Measurements from ENCODE around the gene RASGRP4. TPM values are rescaled to one million over a fixed set of nuclear protein-coding genes. Genes with fewer than 3 reads are reported as not detected.
A peak's percentile ranks its signal among the peaks of the same experiment; 100 is the strongest.

RASGRP4 gene
- total RNA-seq, 1 donor from 2014 or later: 0.64 TPM

DNA sequence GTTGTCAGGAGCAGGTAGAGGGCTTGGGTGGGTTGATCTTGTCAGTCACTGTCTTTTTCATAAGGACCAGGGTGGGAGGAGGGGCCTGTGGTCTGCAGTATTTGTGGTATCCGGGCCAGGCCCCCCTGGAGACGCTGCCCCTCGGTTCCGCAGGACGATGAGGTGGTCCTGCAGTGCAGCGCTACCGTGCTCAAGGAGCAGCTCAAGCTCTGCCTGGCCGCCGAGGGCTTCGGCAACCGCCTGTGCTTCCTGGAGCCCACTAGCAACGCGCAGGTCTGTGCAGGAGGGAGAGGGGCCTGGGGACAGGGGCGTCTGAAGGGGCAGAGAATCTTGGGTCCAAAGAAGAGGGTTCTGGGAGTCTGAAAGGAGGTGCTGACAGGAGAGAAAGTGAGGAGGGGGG, 14.6 kb upstream of the RASGRP4 start:
- TF ChIP-seq, protein P1, sequence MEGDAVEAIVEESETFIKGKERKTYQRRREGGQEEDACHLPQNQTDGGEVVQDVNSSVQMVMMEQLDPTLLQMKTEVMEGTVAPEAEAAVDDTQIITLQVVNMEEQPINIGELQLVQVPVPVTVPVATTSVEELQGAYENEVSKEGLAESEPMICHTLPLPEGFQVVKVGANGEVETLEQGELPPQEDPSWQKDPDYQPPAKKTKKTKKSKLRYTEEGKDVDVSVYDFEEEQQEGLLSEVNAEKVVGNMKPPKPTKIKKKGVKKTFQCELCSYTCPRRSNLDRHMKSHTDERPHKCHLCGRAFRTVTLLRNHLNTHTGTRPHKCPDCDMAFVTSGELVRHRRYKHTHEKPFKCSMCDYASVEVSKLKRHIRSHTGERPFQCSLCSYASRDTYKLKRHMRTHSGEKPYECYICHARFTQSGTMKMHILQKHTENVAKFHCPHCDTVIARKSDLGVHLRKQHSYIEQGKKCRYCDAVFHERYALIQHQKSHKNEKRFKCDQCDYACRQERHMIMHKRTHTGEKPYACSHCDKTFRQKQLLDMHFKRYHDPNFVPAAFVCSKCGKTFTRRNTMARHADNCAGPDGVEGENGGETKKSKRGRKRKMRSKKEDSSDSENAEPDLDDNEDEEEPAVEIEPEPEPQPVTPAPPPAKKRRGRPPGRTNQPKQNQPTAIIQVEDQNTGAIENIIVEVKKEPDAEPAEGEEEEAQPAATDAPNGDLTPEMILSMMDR (IDR thresholded peaks at IDR 0.05): no peak
- Histone ChIP-seq H3K4me3 (no peak overlapping the region), H3K36me3 (no peaks in the 10 kb centered on the region), H3K9me3 (no peaks in the 10 kb centered on the region), H3K4me1 (no peaks in the 10 kb centered on the region), H3K27me3 (no peaks in the 10 kb centered on the region), H3K27ac (no peak overlapping the region)
- intact Hi-C loops (cut with DNase I): no loop called here
- no peak for DNase-seq (ENCODE audit: low spot score in 2 of 2)

DNA sequence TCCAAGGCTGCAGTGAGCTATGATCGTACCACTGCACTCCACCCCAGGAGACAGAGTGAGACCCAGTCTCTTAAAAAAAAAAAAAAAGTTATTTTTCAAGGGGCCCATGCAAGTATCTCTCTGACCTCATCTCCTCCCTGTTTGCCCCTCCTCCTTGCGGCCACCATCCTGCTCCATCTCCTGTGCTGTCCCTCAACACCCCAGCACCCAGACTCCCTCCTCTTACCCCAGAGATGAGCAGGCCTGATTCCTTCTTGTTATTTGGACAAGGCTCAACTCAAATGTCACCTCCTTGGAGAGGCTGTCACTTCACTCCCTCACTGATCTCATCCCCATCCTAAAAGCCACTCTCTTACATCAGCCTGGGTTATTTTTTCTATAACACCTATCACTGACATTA, 11.9 kb upstream of the RASGRP4 start:
- Histone ChIP-seq H3K4me3 (no peak overlapping the region), H3K27me3 (peaks cover 9% of the 10 kb centered on the region), H3K9me3 (no peaks in the 10 kb centered on the region), H3K27ac (no peak overlapping the region), H3K36me3 (no peaks in the 10 kb centered on the region), H3K4me1 (no peaks in the 10 kb centered on the region)
- TF ChIP-seq, protein P1 (IDR thresholded peaks at IDR 0.05): no peak
- no peak for DNase-seq (ENCODE audit: low spot score in 2 of 2)
- intact Hi-C loops (cut with DNase I): no loop called here

DNA sequence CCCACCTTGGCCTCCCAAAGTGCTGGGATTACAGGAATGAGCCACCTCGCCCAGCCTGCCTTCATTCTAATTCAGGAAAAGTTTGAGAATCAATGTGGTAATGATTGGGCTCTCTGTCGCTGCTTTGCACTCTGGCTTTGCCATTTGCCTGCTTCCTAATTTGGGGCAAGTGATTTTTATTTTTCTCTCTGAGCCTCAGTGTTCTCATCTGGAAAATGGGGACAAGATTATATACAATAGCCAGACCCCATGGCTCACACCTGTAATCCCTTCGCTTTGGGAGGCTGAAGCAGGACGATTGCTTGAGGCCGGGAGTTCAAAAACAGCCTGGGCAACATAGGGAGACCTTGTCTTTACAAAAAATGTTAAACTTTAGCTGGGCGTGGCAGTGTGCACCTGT, 11.3 kb upstream of the RASGRP4 start:
- intact Hi-C loops (cut with DNase I): no loop called here
- Histone ChIP-seq H3K27ac (no peak overlapping the region), H3K36me3 (no peaks in the 10 kb centered on the region), H3K4me1 (no peaks in the 10 kb centered on the region), H3K27me3 (peaks cover 9% of the 10 kb centered on the region), H3K4me3 (no peak overlapping the region), H3K9me3 (no peaks in the 10 kb centered on the region)
- TF ChIP-seq, protein P1 (IDR thresholded peaks at IDR 0.05): no peak
- DNase-seq (ENCODE audit: low spot score in 2 of 2): no peak

DNA sequence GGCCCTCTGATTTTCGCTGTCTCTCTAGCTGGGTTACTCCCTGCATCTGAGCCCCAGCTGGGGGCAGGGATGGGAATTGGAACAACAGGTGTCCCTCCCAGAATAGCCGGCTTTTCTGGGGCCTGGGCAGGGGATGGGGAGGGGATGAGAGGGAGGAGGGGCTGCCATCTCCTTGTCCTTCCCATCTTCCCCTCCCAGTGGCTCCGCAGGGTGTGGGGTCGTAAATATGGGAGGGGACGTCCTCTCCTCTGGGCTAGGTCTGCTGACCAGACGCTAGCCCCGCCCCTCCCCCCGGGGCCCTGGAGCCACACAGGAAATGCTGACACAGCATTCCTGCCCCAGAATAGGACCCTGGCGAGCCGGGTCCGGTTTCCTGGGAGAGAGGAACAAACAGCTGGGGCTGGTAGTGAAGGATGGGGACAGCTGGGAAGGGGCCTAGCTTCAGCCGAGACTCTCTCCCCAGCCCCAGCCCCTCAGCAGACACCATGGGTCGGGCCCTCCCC, 8.6 kb upstream of the RASGRP4 start:
- Histone ChIP-seq H3K4me3 (peak overlapping the region in 1 of 2 donors; percentile 12), H3K36me3 (no peaks in the 10 kb centered on the region)
- intact Hi-C loops (cut with DNase I): no loop called here

DNA sequence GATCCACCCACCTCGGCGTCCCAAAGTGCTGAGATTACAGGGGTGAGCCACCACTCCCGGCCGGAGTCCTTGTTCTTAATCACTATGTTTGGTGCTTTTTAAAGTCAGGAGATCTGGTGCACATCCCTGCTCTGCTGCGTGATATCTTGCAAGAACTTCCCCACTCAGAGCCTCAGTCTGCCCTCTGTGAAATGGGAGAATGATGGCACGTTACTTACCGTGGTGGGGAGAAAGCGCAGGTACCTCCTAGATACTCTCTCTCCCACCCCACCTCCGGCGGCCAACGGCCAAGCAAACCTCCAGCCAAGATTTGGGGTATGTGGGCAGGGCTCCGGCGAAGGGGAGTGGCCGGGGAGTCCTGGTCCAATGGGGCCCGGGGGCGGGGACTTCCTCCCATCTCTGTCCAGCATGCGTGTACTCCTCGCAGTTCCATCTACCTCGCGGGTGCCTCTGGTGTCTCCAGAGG, 7.3 kb upstream of the RASGRP4 start, which contains the start of gene RYR1:
Gene RYR1, plus strand, starts transcription at position 424 of the 466 bp plus-strand sequence. CDS start 139 bp downstream, outside the sequence.
- no peaks in the 10 kb centered on the region for H3K4me1 ChIP-seq
- DNase-seq (ENCODE audit: low spot score in 2 of 2): peak in 1 of 2 donors; percentile 67
- no peaks in the 10 kb centered on the region for H3K9me3 ChIP-seq
- no peak within 1 kb of the TSS for H3K27ac ChIP-seq
- H3K4me3 ChIP-seq: peak within 1 kb of the TSS in 1 of 2 donors; percentile 26
- H3K36me3 ChIP-seq: no peaks in the 10 kb centered on the region
- TF ChIP-seq, protein P1 (IDR thresholded peaks at IDR 0.05): no peak
- peaks cover 9% of the 10 kb centered on the region for H3K27me3 ChIP-seq
- intact Hi-C loops (cut with DNase I): no loop called here

More for the DNA sequence above, 8.6 kb upstream of the RASGRP4 start:
- Histone ChIP-seq H3K9me3 (no peaks in the 10 kb centered on the region), H3K27me3 (peaks cover 9% of the 10 kb centered on the region), H3K27ac (no peak overlapping the region), H3K4me1 (no peaks in the 10 kb centered on the region)
- TF ChIP-seq, protein P1 (IDR thresholded peaks at IDR 0.05): no peak
- DNase-seq (ENCODE audit: low spot score in 2 of 2): no peak

DNA sequence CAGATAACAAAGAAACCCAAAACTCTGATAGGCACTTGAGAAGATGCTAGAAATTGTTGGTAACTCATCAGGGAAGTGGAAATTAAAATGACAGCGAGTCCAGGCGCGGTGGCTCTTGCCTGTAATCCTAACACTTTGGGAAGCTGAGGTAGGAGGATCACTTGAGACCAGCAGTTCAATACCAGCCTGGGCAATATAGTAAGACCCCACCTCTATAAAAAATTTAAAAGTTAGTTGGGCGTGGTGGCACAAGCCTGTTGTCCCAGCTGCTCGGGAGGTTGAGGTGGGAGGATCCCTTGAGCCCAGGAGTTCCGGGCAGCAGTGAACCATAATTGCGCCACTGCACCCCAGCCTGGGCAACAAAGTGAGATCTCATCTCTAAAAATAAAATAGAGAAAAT, 4.9 kb upstream of the RASGRP4 start:
- TF ChIP-seq, protein P1 (IDR thresholded peaks at IDR 0.05): no peak
- H3K4me1 ChIP-seq: no peaks in the 10 kb centered on the region
- no peak for DNase-seq (ENCODE audit: low spot score in 2 of 2)
- peaks cover 9% of the 10 kb centered on the region for H3K27me3 ChIP-seq
- H3K4me3 ChIP-seq: no peak overlapping the region
- intact Hi-C loops (cut with DNase I): no loop called here
- H3K27ac ChIP-seq: no peak overlapping the region
- H3K36me3 ChIP-seq: no peaks in the 10 kb centered on the region
- H3K9me3 ChIP-seq: no peaks in the 10 kb centered on the region
